ENCODE results near the gene IGFALS.

IGFALS gene

GRCh38 chr16:1752853-1753252, 40.7 kb downstream of the IGFALS start:
- CTCF ChIA-PET, result interaction anchor here (0.8 kb wide), 1 partner anchor 29 kb away, joined by 3 read pairs; no protein-coding TSS in a partner anchor
- DNase-seq (ENCODE audit: low read depth, low spot score), result no peak
- POLR2A ChIA-PET, result no interaction called here
- TF ChIP-seq, protein P1, sequence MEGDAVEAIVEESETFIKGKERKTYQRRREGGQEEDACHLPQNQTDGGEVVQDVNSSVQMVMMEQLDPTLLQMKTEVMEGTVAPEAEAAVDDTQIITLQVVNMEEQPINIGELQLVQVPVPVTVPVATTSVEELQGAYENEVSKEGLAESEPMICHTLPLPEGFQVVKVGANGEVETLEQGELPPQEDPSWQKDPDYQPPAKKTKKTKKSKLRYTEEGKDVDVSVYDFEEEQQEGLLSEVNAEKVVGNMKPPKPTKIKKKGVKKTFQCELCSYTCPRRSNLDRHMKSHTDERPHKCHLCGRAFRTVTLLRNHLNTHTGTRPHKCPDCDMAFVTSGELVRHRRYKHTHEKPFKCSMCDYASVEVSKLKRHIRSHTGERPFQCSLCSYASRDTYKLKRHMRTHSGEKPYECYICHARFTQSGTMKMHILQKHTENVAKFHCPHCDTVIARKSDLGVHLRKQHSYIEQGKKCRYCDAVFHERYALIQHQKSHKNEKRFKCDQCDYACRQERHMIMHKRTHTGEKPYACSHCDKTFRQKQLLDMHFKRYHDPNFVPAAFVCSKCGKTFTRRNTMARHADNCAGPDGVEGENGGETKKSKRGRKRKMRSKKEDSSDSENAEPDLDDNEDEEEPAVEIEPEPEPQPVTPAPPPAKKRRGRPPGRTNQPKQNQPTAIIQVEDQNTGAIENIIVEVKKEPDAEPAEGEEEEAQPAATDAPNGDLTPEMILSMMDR (IDR thresholded peaks at IDR 0.05; ENCODE audit: insufficient read depth, low read length, missing control alignments), result no peak
- no peak overlapping the region for H3K4me3 ChIP-seq (ENCODE audit: low read depth, low read length)

- DNase-seq (ENCODE audit: low read depth, low spot score), result no peak
- ChIA-PET POLR2A (no interaction called here), CTCF (interaction anchor here (0.8 kb wide), 1 partner anchor 28 kb away, joined by 3 read pairs; no protein-coding TSS in a partner anchor)
- TF ChIP-seq, protein P1 (IDR thresholded peaks at IDR 0.05; ENCODE audit: insufficient read depth, low read length, missing control alignments), result no peak
- H3K4me3 ChIP-seq (ENCODE audit: low read depth, low read length), result no peak overlapping the region
These were observed 41.6 kb downstream of the IGFALS start for GRCh38 chr16:1751946-1752345.

DNA sequence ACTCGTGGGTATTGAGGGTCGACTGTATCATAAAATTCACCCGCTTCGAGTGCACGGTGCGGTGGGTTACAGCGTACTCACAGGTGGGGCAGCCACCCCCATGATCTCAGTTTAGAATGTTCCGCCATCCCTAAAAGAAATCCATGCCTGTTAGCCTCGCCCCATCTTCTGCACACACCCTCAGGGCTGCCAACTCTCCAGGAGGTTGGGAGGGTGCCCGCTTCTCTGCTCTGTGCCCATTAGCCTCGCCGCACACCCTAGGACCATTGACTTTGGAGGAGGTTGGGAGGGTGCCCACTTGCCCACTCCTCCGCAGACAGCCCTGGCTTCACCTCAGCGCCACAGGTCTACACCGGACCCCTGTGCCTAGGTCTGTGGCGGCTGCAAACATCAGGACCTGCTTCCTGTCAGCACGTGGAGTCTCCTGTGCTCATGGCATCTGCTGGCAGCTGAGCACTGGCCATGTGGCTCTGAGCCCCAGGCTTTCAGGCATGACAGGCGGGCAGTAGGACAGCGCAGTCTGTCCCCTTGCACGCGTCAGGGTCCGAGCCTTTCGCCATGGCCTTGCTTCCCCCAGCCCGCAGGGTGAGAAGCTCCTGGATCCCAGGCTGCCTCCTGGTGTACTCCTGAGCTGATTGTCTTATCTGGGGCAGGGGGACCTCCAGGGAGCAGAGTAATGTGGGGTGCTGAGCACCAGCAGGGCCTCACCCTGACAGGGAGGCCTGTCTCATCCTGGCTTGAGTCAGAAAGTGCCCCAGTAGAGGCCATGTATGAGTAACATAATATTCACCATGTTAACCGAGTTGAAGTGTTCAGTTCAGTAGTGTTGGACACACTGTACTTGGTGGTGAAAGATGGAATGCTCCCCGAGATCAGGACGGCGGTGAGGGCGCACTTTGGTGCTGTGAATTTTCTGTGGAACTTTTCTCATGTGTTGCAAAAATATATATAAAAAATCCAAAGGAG, 44.1 kb downstream of the IGFALS start:
- ChIA-PET POLR2A (interaction anchor here (0.5 kb wide), 1 partner anchor 1057 kb away, joined by 3 read pairs; no protein-coding TSS in a partner anchor), CTCF (interaction anchor here (2.2 kb wide), 1 partner anchor 44 kb away, joined by 6 read pairs; the partner anchor contains the start of gene MAPK8IP3)
- DNase-seq (ENCODE audit: low read depth, low spot score), result no peak
- H3K4me3 ChIP-seq (ENCODE audit: low read depth, low read length), result no peak overlapping the region
- TF ChIP-seq, protein P1 (IDR thresholded peaks at IDR 0.05; ENCODE audit: insufficient read depth, low read length, missing control alignments), result no peak

GRCh38 chr16:1747934-1748333, 45.6 kb downstream of the IGFALS start:
- CTCF ChIA-PET, result interaction anchor here (2.6 kb wide), 1 partner anchor 24 kb away, joined by 11 read pairs; no protein-coding TSS in a partner anchor
- DNase-seq (ENCODE audit: low read depth, low spot score), result no peak
- no peak overlapping the region for H3K4me3 ChIP-seq (ENCODE audit: low read depth, low read length)
- POLR2A ChIA-PET, result no interaction called here
- TF ChIP-seq, protein P1 (IDR thresholded peaks at IDR 0.05; ENCODE audit: insufficient read depth, low read length, missing control alignments), result no peak

DNA sequence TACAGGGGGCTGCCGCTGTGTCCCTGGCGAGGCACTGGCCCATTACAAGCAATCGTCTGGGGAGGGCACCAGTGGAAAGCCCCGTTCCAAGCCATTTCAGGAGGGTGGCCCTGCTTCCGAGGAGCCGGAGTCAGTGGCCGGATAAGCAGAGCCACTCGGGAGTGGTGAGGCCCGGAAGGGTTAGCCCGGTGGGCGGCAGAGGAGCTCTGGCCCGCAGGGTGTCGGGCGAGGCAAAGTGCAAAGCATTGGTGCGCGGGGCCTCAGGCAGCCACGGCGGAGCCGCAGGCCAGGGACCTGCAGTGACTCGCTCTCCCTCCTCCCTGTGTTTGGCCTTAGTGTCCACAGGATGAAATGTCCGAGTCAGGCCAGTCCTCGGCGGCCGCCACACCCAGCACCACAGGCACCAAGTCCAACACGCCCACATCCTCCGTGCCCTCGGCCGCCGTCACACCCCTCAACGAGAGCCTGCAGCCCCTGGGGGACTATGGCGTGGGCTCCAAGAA, 46.8 kb downstream of the IGFALS start:
- no peak for DNase-seq (ENCODE audit: low read depth, low spot score)
- POLR2A ChIA-PET, result interaction anchor here (1.1 kb wide), 1 partner anchor 31 kb away, joined by 3 read pairs; no protein-coding TSS in a partner anchor
- TF ChIP-seq, protein P1 (IDR thresholded peaks at IDR 0.05; ENCODE audit: insufficient read depth, low read length, missing control alignments), result no peak
- H3K4me3 ChIP-seq (ENCODE audit: low read depth, low read length), result no peak overlapping the region
- CTCF ChIA-PET, result interaction anchor here (1.2 to 2.6 kb wide), 3 partner anchors 23 to 65 kb away, joined by 3 to 11 read pairs (median 3); partner anchors contain the start of gene NME3
